Retinal pigment epithelial cell (primary cell): ENCODE results near the gene DAW1.

Experiments used
- DNase-seq: peaks from one replicate; pipeline ENCODE4 v3.0.0-alpha.2; 2010; ENCODE audit warnings: low read depth
- H3K4me3 ChIP-seq: 2 replicates; pipeline ENCODE4 v1.5.1; 2011; ENCODE audit warnings: mild to moderate bottlenecking, low read length, control low read depth, moderate library complexity
- TF ChIP-seq, protein P1 (sequence below): conservative IDR thresholded peaks from 2 replicates; pipeline ENCODE4 v1.5.1; 2011; ENCODE audit warnings: low read depth, low read length, control low read depth, inconsistent platforms

The DAW1 gene

DNA sequence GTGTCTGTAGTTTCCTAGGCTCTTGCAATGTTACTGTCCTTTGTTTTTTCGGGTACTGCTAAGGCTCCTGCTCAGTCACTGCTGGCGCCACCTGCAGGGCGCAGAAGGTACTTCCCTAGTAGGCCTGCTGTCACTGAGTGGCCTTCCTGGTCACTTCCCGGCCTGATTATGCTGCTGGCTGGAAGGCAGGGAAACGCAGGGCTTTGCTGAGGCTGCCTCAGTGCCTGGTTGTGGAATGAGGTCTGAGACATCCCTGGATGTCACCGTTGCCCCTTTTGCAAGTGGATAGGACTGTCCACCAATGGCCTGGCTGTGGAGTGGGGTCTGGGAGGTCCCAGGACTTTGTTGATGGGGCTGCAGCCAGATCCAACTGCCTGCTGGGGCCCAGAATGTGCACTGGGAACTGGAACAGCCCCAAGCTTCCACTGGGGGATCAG, 13.1 kb downstream of the DAW1 start:
- TF ChIP-seq, protein P1, sequence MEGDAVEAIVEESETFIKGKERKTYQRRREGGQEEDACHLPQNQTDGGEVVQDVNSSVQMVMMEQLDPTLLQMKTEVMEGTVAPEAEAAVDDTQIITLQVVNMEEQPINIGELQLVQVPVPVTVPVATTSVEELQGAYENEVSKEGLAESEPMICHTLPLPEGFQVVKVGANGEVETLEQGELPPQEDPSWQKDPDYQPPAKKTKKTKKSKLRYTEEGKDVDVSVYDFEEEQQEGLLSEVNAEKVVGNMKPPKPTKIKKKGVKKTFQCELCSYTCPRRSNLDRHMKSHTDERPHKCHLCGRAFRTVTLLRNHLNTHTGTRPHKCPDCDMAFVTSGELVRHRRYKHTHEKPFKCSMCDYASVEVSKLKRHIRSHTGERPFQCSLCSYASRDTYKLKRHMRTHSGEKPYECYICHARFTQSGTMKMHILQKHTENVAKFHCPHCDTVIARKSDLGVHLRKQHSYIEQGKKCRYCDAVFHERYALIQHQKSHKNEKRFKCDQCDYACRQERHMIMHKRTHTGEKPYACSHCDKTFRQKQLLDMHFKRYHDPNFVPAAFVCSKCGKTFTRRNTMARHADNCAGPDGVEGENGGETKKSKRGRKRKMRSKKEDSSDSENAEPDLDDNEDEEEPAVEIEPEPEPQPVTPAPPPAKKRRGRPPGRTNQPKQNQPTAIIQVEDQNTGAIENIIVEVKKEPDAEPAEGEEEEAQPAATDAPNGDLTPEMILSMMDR: peak; percentile 92
- H3K4me3 ChIP-seq: no peak overlapping the region
- no peak for DNase-seq

DNA sequence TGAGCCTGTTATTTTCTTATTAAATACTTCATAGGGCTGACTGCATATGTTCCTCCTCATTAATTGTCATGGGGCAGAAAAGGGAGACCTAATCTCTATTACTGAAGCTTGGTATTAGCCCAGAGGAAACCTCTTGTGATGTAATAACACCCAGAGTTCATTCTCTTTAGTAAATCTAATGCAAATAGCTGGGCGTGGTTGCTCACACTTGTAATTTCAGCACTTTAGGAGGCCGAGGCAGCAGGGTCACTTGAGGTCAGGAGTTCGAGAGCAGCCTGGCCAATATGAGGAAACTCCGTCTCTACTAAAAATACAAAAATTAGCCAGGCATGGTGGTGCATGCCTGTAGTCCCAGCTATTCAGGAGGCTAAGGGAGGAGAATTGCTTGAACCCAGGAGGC, 14.7 kb downstream of the DAW1 start:
- H3K4me3 ChIP-seq: no peak overlapping the region
- no peak for DNase-seq
- TF ChIP-seq, protein P1: no peak

DNA sequence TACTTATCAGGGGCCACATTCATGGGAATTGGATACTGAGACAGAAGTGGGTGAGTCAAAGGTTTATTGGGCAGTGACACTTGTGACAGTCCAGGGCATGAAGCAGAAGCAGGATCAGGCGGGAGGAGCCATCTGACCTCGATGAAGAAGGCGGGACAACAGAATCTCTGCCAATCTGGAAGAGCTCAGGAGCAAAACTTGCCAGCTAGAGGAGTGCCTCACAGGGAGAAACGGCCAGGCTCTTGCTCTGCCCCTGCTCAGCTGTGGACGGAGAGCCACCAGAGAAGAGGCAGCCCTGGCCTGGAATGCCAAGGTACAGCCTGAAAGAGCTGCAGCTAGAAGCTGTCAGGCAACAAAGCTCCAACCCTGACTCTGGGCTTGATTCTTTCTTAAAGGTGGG, 16.9 kb downstream of the DAW1 start:
- TF ChIP-seq, protein P1: no peak

DNA sequence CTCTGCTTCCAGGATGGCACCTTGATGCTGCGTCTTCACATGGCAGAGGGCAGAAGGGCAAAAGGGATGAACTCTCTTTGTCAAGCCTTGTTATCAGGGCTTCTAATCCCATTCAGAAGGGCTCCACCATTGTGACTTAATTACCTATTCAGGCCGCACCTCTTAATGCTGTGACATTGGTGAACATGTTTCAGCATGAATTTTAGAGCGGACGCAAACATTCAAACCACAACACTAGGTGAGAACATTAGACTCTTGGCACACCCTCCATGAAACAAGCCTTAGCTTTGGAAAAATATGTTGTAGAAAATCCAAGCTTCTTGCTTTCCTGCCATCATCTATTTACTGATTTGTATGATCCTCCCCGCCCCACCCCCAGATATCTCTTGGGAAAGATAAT, 17.9 kb downstream of the DAW1 start:
- no peak for DNase-seq
- TF ChIP-seq, protein P1: no peak
- no peak overlapping the region for H3K4me3 ChIP-seq

More for the DNA sequence above, 16.9 kb downstream of the DAW1 start:
- H3K4me3 ChIP-seq: no peak overlapping the region
- no peak for DNase-seq

DNA sequence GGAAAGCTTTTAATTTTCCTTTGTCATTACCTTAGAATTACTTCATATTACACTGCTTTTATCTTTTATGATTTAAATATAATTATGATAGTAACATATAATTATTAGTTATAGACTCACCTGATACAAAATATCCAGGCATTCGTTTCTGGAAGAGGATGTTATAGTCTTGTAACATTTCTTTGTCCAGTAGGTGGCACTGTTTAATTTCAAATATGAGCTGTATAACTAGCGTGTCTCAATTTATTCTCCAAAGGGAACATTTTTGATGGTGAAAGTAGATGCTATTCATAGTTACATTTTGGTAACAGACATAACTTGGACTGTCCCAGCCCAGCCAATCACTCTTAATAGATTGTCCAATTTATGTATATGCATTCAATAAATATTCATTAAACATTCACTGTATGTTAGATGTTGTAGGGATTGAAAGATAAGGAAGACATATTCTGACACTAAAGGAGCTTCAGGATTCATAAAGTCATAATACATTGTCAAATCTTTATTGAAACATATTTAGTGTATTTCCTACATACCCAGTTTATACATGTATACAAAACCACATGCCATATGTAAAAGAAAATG, 19.2 kb downstream of the DAW1 start:
- DNase-seq: no peak
- TF ChIP-seq, protein P1: peak; percentile 49
- no peak overlapping the region for H3K4me3 ChIP-seq

DNA sequence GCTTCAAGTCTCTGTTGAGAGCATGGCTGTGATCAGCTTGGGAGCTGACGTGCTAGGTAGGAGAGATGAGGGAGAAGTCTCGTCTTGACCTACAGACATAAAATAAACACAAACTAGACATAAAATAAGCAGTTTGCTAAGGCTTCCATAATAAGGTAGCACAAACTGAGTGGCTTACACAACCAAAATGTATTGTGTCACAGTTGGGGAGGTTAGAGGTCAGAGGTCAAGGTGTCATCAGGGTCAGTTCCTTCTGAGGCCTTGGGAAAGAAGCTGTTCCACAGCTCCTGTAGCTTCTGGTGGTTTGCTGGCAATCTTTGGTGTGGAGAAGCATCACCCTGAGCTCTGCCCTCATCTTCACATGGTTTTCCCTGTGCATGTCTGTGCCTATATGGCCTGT, 20.2 kb downstream of the DAW1 start:
- TF ChIP-seq, protein P1: no peak
- no peak overlapping the region for H3K4me3 ChIP-seq
- DNase-seq: no peak

DNA sequence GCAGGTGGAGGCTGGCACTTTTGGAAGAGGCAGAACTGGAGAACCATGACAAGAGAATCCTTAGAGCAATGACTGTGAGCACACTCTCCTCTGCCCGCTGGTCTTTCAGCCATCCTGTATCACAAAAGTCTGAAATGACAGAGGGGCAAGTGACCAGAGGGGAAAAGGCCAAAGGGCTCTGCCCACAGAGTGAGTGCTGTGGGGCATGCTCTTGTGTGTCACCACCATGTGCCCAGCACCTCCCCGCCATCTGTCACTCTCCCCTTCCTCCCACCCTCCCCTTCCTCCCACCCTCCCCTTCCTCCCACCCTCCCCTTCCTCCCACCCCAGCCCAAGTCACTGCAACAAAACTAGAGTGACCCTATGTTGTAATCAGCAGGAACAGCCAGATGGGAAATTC, 31.9 kb downstream of the DAW1 start:
- H3K4me3 ChIP-seq: no peak overlapping the region
- TF ChIP-seq, protein P1: no peak
- no peak for DNase-seq
